ENCODE data around the gene SHE.
"Not testable (repeated sequence)": the region's sequence is repeated elsewhere in the genome, so short reads cannot be mapped to it uniquely, and the experiment has no call there.

SHE gene

GRCh38 chr1:154512760-154513159, 10.5 kb upstream of the SHE start:
- DNase-seq: no peak

GRCh38 chr1:154503898-154504297, 1.7 kb upstream of the SHE start:
- no peak for DNase-seq

- no peak for DNase-seq
These were observed 518 bp upstream of the SHE start for GRCh38 chr1:154502744-154503115.

DNA sequence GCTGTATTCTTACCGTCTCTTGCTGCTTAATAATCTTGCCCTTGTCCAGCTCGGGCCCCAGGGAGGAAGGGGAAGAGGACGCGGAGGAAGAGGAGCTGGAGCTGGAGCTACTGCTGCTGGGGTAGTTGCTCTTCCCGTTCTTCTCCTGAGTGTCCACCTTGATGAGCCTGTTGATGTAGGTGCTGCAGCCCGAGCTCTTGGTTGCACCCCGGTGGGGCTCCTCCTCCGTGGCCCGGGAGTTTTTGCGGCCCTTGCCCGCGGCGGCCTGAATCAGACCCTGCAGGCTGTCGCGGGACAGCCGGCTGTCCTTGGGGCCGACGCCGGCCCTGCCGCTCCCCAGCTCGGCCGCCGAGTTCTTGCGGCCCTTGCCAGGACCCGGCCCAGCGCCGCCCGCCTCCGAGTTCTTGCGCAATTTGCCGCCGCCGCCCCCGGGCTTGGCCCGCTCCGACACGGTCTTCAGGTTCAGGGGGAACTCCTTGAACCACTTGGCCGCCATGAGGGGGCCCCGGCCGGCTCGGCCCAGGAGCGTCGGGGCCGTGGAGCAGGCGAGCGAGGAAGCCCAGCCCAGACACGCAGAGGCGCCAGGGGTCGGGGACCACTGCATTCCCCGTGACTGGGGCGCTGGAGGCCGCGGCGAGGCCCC, 668 bp downstream of the SHE start:
- DNase-seq: no peak

DNA sequence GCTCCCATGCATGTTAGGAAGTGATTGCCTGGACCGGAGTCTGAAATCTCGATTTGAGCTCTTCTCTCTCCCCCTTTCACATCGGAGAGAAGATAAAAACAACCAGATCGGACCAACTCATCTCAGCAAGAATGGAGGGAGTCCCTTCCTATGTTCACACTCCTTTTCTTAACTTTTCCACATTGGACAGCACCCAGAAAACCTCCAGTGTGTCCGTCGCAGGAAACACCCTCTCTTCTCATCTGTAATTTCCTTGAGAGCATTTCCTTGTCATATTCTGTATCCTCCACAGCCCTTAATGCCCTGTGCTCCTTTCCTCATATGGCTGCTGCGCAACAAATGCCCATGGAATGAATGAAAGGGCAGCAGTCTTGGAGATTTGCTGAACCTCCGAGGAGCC, 1.7 kb downstream of the SHE start:
- DNase-seq: no peak

DNA sequence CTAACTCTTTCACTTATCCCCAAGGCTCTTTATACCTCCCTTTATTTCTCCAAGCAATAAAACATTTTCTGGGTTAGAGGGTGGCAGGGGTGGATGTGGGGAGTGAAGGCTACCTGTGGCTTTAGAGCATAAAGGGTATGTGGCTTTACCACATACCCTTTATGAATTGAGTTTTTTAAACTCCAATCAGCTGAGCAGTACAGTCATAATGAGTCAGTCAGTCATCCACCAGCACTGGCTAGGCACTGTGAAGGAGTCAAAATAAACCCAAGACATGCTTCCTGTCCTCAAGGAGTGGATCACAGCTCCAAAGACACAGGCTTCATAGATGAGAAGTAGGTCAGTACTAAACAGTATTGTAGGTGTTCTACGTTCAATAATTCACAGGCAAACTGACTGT, 2.8 kb downstream of the SHE start:
- no peak for DNase-seq

- DNase-seq: no peak
These were observed 5.0 kb downstream of the SHE start for GRCh38 chr1:154497026-154497806.

DNA sequence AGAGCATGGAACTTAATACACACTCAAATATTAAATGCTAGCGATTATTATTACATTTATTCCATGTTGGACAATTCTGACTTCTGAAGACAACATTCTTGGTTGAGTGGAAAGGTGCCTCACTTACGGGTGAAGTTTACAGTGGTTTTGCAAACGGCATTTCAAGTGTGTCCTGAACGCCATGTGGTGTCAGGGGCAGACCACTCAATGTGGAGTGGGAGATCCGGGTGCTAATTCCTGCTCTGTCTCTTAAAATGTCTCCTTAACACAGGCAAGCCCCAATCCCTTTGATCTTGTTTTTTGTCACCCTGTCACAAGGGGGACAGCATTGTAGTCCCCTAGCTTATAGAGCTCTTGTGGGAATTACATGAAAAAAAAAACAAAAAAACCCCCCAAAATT, 5.8 kb downstream of the SHE start:
- no peak for DNase-seq

DNA sequence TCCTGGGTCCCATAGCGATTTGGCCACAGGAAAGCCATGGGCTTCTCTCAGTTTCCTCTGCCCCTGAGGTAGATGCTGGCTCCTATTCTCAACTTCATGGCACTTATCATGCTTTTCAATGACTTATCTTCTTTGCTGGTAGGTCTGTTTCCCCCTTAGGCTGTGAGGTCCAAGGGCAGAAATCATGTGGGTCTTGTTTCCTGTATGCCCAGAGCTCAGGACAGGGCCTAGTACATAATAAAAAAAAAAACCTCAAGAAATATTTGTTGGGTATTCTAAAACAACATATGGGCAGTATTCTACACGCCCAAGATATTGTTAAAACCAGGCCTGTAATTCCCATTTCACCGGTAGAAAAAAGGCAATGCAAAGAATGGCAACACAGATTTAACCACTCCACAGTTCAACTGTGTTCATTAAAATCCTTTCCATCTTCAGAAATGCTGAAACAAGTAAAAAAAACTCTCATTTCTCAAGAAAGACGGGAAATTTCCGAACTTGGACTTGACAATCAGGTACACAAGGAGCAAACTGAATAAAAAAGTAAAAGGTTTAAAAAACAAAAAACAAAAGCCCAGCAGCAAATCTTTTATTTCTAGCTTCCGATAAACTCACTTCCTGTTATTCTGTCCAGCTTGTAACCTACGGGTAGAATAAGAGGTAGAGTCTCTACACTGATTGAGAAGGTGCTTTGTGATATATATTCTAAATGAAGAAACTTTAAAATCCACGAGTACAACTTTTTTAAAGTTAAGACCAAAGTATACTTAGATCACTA, 6.5 kb downstream of the SHE start:
- no peak for DNase-seq

GRCh38 chr1:154493276-154493675, 8.9 kb downstream of the SHE start:
- DNase-seq: peak; percentile 66 to 75

- no peak for DNase-seq
These were observed 10.1 kb downstream of the SHE start for GRCh38 chr1:154492115-154492514.

DNA sequence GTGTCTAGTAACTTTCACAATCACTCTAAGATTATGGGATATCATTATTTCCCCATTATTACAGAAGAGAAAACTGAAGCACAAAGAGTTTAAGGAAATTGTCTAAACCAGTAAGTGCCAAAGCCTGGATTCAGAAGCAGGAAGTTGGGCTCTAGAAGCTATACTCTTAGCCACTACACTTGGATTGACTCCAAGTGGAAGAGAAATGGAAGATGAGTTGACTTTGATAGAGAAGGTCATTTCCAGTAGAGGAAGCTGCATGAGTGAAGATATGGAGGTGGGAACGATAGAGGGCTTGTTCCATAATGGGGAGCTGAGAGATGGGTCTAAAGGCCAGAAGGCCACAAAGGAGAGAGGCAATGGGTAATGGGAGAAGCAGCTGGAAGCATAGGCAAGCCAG, 11.9 kb downstream of the SHE start:
- DNase-seq: peak; percentile 63 to 88

- DNase-seq: no peak
These were observed 12.4 kb downstream of the SHE start for GRCh38 chr1:154489695-154490274.

- no peak for DNase-seq
These were observed 13.3 kb downstream of the SHE start for GRCh38 chr1:154488922-154489321.

- DNase-seq: not testable (repeated sequence)
These were observed 15.5 kb downstream of the SHE start for GRCh38 chr1:154486756-154487155.

- DNase-seq: no peak
These were observed 16.2 kb downstream of the SHE start for GRCh38 chr1:154485910-154486496.

DNA sequence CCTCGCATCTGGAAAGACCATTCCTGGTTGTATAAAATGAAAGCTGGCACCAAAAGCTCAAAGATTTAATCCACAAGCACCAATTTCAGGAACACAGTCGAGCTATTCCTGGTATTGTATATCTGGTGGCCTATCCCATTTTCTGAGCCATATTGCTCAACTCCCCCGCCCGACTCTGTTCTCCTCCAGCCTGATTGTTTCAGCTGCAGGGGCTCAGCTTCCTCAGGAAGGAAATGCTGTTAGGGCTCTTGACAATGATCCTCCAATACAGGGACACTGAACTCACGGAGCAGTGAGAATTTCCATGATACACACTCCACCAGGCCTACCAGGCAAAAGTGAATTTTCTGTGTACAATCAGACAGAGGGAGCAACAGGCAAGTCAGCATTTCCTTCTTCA, 17.1 kb downstream of the SHE start:
- DNase-seq: peak; percentile 46 to 52

DNA sequence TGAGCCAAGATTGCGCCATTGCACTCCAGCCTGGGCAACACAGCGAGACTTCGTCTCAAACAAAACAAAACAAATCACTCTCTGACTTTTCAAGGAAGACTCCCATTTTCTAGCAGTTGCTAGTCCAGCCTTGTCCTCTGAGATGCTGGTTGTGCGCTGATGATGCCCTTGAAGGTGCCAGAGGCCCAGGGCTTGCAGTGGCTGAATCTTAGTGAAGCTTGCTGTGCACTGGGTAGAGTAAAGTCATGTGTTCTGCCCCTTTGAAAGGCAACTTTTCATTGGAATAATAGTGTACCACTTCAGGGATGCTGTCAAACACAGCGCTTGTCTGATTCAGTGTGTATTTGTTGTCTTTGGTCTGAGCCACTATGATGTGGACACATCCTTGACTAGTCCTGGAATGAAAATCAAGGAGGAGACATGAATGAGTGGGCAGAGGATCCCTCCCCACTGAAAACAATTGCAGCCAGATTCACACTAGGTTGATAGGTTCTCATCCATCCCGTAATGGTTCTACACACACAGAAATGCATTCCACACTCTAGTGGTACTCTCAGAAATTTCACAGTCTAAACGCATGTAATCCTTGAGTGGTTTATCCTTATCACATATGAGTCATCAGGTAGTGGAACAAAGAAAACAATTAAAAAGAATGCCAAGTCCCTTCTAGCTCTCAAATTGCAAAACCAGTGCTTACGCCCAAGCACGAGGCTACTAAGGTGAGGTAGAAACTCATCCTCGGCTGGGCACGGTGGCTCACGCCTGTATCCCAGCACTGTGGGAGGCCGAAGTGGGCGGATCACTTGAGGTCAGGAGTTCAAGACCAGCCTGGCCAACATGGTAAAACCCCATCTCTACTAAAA, 18.0 kb downstream of the SHE start:
- DNase-seq: no peak

DNA sequence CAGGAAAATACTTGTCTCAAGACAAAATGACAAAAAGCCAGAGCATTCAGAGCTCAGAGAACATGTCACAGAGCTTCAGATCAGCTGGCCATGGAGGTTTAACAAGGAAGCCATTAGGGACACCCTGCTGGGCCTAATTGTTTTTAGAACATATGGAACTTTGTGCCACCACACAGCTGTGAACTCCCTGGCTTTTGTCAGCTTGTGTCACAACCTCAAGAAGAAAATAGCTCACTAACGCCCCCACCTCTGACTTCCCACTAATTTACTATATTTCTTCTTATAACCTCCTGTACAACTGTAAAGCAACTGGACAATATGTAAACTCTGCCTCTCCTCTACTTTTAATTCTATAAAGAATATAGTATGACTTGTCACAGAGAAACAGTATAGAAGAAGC, 21.2 kb downstream of the SHE start:
- peak; percentile 36 to 73 for DNase-seq

GRCh38 chr1:154479764-154480421, 22.3 kb downstream of the SHE start:
- peak; percentile 84 to 95 for DNase-seq

DNA sequence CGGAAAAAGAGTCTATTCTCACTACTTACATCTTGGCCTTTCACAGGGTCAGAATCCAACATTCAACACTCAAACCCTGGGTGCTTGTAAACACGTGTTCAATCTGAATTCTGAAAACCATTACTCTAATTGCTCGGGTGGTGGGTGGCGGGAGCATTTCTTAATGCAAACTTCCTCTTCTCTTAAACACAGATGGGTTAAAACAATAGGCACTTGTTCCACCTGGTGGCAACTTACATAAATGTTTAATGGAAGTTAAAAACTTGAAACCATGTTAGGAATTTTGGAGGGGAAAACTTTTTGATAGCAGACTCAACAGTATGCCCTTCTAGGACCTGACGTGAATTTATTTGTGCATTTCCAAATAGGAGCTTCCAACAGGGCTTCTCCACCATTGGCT, 23.6 kb downstream of the SHE start:
- DNase-seq: peak; percentile 82 to 85

All from inflammatory macrophage (primary cell).